Stomach (tissue), 9 donors: ENCODE results near the gene ZSWIM2. TPM values are rescaled to one million over a fixed set of nuclear protein-coding genes. Genes with fewer than 3 reads are reported as not detected.

Source experiments
- DNase-seq, 2 donors: peaks; one replicate each; pipeline versions ENCODE4 v3.0.0 to v3.0.0-alpha.2; 2013 to 2019
- H3K27ac ChIP-seq, 5 donors: fragments of 200-600 bp in 4 of 5; sonication (generic) in 4 of 5; one replicate each; pipeline ENCODE4 v1.5.1; 2013 to 2019; ENCODE audit warnings: mild to moderate bottlenecking in 1 of 5, moderate library complexity in 1 of 5
- H3K27me3 ChIP-seq, 3 donors: fragments of 200-600 bp; sonication (generic); one replicate each; pipeline ENCODE4 v1.5.1; 2017 to 2019; ENCODE audit warnings: mixed run types in 1 of 3
- H3K36me3 ChIP-seq, 4 donors: fragments of 200-600 bp; sonication (generic); 1 replicate in 3 of 4; 2 replicates in 1 of 4; pipeline ENCODE4 v1.5.1; 2016 to 2019
- H3K4me1 ChIP-seq, 4 donors: fragments of 200-600 bp; sonication (generic); one replicate each; pipeline ENCODE4 v1.5.1; 2016 to 2019
- H3K4me3 ChIP-seq, 4 donors: fragments of 200-600 bp; sonication (generic) in 3 of 4; one replicate each; pipeline ENCODE4 v1.5.1; 2016 to 2019; ENCODE audit warnings: mild to moderate bottlenecking in 1 of 4
- H3K9me3 ChIP-seq, 4 donors: fragments of 200-600 bp; sonication (generic); one replicate each; pipeline ENCODE4 v1.5.1; 2016 to 2019
- EP300 ChIP-seq: sonication (generic); formaldehyde crosslinking; IDR thresholded peaks from one replicate; pipeline ENCODE4 v1.6.1; 2017; ENCODE audit warnings: antibody characterized with exemption
- POLR2A ChIP-seq, 4 donors: fragments of 450-650 bp; IDR thresholded peaks; one replicate each; pipeline ENCODE4 v1.6.1; 2016; ENCODE audit warnings: antibody characterized with exemption in 4 of 4, control low read depth in 2 of 4, mild to moderate bottlenecking in 1 of 4, moderate library complexity in 1 of 4
- POLR2AphosphoS5 ChIP-seq, 3 donors: sonication (generic); formaldehyde crosslinking; IDR thresholded peaks; one replicate each; pipeline ENCODE4 v1.6.1; 2016; ENCODE audit warnings: antibody characterized with exemption in 3 of 3
- WGBS, 5 donors: extraction: QIAGEN DNeasy Blood & Tissue Kit in 3 of 5; methylation state at CpG; one replicate each; pipeline versions ENCODE4 v1.1.5 to v1.1.7; 2013 to 2018; 5-methylcytosine and 5-hydroxymethylcytosine counted together
- intact Hi-C: fragments of 100-400 bp; cut with DNase I; formaldehyde crosslinking; loops from one replicate; pipeline ENCODE4 v1.15.1; 2023; ENCODE audit warnings: low total_unique reads
- polyA plus RNA-seq, 3 donors: library from polyadenylated mRNA; stranded (reverse); fragments of 200-250 nt; gene quantifications; one replicate each; pipeline ENCODE4 v1.2.3, GENCODE V29; 2013
- total RNA-seq, 5 donors: library from RNA; depleted of rRNA; stranded (reverse); fragments of >200 nt; gene quantifications; one replicate each; pipeline versions ENCODE4 v1.1.0 to v1.2.3, GENCODE V29; 2014 to 2016
- TF ChIP-seq, protein P1 (sequence below), 7 experiments: fragments of 450-650 bp in 4 of 7; fragments of 200-600 bp in 3 of 7; sonication (generic) in 3 of 7; IDR thresholded peaks; one replicate each; pipeline ENCODE4 v1.5.1; 2016 to 2019; ENCODE audit warnings: antibody characterized with exemption in 7 of 7, control low read depth in 2 of 7, mild to moderate bottlenecking in 1 of 7
- donor health status: healthy with polysubstance abuse.
- donor health status: Bipolar disorder and iron deficiency.
- donor health status: healthy.

Gene ZSWIM2
- total and polyA plus RNA-seq, 8 donors = not detected

- Histone ChIP-seq H3K27ac (no peak overlapping the region), H3K36me3 (no peaks in the 10 kb centered on the region), H3K4me1 (no peaks in the 10 kb centered on the region), H3K4me3 (no peak overlapping the region), H3K27me3 (no peaks in the 10 kb centered on the region), H3K9me3 (no peaks in the 10 kb centered on the region)
- intact Hi-C loops = no loop called here
- no peak for TF ChIP-seq EP300
- no peak for TF ChIP-seq POLR2A (IDR thresholded peaks at IDR 0.05)
- TF ChIP-seq, protein P1, sequence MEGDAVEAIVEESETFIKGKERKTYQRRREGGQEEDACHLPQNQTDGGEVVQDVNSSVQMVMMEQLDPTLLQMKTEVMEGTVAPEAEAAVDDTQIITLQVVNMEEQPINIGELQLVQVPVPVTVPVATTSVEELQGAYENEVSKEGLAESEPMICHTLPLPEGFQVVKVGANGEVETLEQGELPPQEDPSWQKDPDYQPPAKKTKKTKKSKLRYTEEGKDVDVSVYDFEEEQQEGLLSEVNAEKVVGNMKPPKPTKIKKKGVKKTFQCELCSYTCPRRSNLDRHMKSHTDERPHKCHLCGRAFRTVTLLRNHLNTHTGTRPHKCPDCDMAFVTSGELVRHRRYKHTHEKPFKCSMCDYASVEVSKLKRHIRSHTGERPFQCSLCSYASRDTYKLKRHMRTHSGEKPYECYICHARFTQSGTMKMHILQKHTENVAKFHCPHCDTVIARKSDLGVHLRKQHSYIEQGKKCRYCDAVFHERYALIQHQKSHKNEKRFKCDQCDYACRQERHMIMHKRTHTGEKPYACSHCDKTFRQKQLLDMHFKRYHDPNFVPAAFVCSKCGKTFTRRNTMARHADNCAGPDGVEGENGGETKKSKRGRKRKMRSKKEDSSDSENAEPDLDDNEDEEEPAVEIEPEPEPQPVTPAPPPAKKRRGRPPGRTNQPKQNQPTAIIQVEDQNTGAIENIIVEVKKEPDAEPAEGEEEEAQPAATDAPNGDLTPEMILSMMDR (IDR thresholded peaks at IDR 0.05) = no peak
- TF ChIP-seq POLR2AphosphoS5 (IDR thresholded peaks at IDR 0.05) = no peak
- DNase-seq = no peak
- 84 to 95% (median 88%) methylated on average over 2 of the region's 2 CpGs for WGBS, 5 donors
These were observed 43.9 kb upstream of the ZSWIM2 start for GRCh38 chr2:186892821-186893220.

GRCh38 chr2:186891185-186891621 lies 42.2 kb upstream of the ZSWIM2 start:
- no peaks in the 10 kb centered on the region for H3K9me3 ChIP-seq
- intact Hi-C loops = no loop called here
- 54 to 72% (median 57%) methylated on average over 1 of the region's 1 CpG for WGBS, 5 donors
- no peak overlapping the region for H3K27ac ChIP-seq
- TF ChIP-seq, protein P1 (IDR thresholded peaks at IDR 0.05) = no peak
- TF ChIP-seq POLR2AphosphoS5 (IDR thresholded peaks at IDR 0.05) (no peak), POLR2A (IDR thresholded peaks at IDR 0.05) (no peak), EP300 (no peak)
- no peak overlapping the region for H3K4me3 ChIP-seq
- no peaks in the 10 kb centered on the region for H3K4me1 ChIP-seq
- DNase-seq = peak in 1 of 2 donors; percentile 35
- H3K27me3 ChIP-seq = no peaks in the 10 kb centered on the region
- H3K36me3 ChIP-seq = no peaks in the 10 kb centered on the region

GRCh38 chr2:186889101-186889879 lies 40.3 kb upstream of the ZSWIM2 start:
- H3K4me3 ChIP-seq = no peak overlapping the region
- H3K4me1 ChIP-seq = no peaks in the 10 kb centered on the region
- H3K9me3 ChIP-seq = no peaks in the 10 kb centered on the region
- no peak for DNase-seq
- intact Hi-C loops = no loop called here
- WGBS, 5 donors = 45 to 59% (median 51%) methylated on average over 7 of the region's 7 CpGs
- H3K36me3 ChIP-seq = no peaks in the 10 kb centered on the region
- no peaks in the 10 kb centered on the region for H3K27me3 ChIP-seq
- TF ChIP-seq POLR2A (IDR thresholded peaks at IDR 0.05) (no peak), POLR2AphosphoS5 (IDR thresholded peaks at IDR 0.05) (no peak), EP300 (no peak)
- TF ChIP-seq, protein P1 (IDR thresholded peaks at IDR 0.05) = no peak
- H3K27ac ChIP-seq = no peak overlapping the region

GRCh38 chr2:186887107-186888090 lies 38.4 kb upstream of the ZSWIM2 start:
- H3K4me3 ChIP-seq = no peak overlapping the region
- H3K27ac ChIP-seq = peak overlapping the region in 1 of 5 donors; percentile 7
- TF ChIP-seq POLR2AphosphoS5 (IDR thresholded peaks at IDR 0.05) = peak in 1 of 3 donors; percentile 14
- TF ChIP-seq EP300 = no peak
- H3K4me1 ChIP-seq = no peaks in the 10 kb centered on the region
- H3K36me3 ChIP-seq = no peaks in the 10 kb centered on the region
- 47 to 61% (median 57%) methylated on average over 7 of the region's 7 CpGs for WGBS, 5 donors
- peak in 1 of 2 donors; percentile 41 for DNase-seq
- H3K27me3 ChIP-seq = no peaks in the 10 kb centered on the region
- peaks cover 0 to 2% (median under 1%) of the 10 kb centered on the region in 4 donors for H3K9me3 ChIP-seq
- intact Hi-C loops = no loop called here
